HG02884 (cell line): Measurements from ENCODE around the gene C3orf70.

Source experiments
- ATAC-seq: cut with Tn5 transposase; IDR thresholded peaks from one replicate; pipeline ENCODE4 v1.9.1; 2021; ENCODE audit warnings: mild to moderate bottlenecking, moderate library complexity; ENCODE audit not compliant: unreplicated experiment

C3orf70 gene

DNA sequence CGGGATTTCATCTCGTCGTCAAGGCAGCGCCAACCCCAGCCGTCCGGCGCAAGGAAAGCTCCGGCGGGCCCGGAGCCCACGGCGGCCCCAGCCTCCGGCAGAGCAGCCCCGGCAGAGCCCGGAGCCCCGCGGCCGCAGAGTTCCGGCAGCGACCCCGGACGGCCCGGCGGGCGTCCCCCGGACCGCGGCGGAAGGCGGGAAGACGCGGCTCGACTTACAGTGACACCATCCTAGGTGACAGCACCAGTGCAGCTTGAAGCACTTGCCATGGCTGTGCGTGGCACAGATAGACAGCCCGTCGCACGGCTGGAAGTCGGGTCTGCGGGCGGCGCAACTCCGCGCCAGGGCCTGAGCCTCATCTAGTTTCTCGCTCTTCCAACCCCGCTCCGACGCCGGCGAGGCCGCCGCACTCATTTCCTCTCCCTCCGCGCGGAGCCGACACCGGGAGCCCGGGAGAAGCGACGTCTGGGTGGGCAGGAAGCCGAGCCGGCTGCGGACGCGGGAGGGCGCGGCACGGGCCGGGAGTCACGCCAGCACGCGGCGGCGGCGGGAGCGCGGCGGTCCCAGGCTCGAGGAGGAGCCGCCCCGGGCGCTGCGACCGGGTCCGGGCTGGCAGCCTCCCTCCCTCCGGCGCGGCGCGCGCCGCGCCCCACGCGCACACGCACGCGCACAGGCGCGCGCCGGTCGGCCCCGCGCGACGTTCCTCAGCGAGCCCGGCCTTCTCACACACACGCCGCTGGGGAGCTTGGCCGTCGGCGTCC lies at the start of gene C3orf70:
Gene C3orf70, minus strand, starts transcription at position 651 of the 761 bp plus-strand sequence. Its CDS starts 237 bp downstream, at position 414.
- no peak for ATAC-seq

DNA sequence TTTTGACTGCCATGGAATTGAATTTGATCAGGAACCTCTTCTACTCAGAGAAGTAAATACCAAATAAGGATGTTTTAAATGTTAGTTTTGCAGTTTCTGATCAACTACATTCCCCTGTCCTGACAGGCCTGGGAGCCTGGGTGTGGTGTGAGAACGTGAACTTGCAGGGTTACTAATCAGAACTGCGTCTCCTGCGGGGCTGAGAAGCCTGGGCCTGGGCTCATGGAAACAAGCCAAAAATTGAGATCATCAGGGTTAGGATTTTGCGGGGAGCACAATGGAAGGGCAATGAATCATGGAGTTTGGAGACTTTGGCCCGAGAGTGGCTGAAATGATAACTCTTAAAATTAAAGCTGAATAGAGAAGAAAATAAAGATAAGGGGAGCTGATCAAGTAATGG lies 47.8 kb upstream of the C3orf70 start:
- no peak for ATAC-seq

- ATAC-seq, result no peak
Observed at GRCh38 chr3:185199671-185200070, 46.8 kb upstream of the C3orf70 start.

GRCh38 chr3:185199206-185199605 lies 46.3 kb upstream of the C3orf70 start:
- ATAC-seq, result no peak

- no peak for ATAC-seq
Observed at GRCh38 chr3:185197068-185197467, 44.2 kb upstream of the C3orf70 start.

GRCh38 chr3:185195652-185196051 lies 42.8 kb upstream of the C3orf70 start:
- ATAC-seq, result no peak

DNA sequence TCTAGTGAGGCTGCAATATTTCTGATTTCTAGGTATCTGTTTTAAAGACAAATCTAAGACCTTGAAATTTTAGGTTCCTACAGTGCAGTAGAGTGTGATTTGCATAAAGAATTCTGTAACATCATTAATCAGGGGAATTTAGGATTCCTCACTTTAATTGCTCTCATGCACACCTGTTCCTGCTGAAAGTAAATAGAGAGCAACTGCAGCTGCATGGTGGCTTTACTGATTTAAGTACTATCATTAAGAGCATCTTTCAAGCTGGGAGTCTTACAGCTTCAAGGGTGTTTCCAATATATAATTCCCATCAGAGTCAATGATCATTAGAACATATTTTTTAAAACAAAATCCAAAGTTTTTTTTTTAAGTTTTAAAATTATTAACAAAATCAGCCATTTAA lies 36.0 kb upstream of the C3orf70 start:
- no peak for ATAC-seq

- ATAC-seq, result no peak
Observed at GRCh38 chr3:185187391-185187790, 34.5 kb upstream of the C3orf70 start.

- ATAC-seq, result no peak
Observed at GRCh38 chr3:185176750-185177359, 24.0 kb upstream of the C3orf70 start.

- no peak for ATAC-seq
Observed at GRCh38 chr3:185175370-185175987, 22.6 kb upstream of the C3orf70 start.

DNA sequence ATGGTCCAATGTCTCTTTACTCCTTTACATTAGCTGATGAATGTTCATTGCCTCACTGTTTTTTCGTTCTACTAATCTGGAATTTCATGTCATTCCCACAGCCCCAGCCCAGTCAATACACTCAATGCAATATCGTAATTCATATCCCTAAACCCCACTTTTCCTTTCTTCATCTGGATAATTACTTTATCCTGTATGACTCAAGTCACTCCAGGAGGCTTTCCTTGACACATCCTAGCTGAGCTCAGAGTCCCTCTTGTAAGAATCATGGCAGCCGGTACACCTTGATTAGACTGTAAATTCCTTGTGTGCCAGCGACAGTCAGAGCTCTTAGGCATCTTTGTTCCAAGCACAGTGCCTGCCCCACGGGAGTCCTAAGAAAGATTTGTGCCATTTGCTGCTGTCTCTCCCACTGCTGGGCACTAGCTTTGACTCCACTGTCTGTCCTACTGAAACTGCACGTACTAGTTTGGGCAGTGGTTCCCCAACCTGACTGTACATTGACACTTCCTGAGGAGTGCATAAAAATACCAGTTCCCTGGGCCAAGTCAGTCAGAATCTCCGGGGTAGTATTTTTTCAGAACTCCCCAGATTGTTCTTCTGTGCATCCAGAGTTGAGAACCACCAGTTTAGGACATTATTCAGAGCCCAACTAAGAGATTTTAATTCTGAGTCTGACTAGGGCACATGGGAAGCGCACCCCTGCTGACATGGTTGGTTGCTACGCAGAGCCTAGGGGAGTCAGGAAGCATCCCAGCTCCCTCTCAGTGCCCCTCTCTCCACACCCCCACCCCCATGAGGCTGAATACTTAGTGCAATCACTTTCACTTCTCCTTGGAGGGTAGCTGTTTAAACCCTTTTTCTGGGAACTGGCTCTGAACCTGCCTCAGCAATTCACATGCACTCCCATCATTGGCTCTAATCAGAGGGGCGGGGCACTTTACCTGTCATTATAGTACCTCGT lies 19.5 kb upstream of the C3orf70 start:
- ATAC-seq, result no peak

DNA sequence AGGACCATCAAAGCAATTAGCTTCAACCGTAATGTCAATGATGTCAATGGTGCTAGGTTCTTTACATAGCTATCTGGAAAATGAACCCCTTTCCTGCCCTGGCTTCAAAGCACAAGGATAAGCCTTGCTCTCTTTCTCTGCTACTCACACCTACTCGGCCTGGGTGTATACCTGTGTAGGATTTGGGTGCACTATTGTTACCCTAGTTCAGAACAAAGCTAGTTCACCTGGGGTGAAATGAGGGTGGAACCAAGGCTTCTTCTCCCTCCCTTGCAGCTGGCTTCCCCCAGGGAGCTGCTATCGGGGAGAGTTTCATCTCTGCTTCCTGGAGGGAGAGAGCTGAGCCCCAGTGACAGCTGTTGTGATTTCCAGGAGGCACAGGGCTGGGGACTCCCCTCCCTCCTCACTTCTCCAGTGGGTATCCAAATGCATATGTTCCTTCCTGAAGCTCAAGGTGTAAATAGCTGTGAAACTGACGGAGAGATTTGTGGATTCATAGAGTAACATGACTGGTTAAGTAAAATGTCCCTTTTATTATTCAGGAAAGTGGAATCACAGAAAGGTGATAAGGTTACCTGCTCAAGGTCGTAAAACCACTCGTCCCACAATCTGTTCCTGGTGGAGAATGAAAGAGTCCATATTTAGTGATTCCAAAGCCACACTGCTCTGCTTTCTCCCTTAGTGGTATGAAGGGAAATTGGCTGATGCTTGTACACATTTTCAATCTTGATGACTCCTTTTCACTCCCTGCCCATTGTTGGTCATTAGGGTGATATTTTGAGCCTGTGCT lies 11.8 kb upstream of the C3orf70 start:
- no peak for ATAC-seq

DNA sequence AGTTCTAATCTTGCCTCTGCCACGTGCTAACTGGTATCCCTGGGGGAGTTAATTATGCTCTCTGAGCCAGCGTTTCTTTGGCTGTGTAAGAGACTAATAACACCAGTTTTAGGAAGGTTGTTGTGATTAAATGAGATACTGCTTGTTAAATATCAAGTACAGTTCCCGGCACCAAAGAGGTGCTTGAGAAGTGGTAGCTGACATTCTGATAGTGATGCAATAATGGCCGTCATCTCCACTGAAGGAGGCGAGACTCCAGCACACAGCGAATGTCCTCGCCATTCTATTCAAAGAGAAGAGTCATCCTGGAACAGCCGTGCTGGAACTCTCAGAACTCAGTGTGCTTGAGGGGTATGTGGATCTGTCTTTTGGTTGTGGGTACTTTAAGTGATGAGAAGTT lies 9.8 kb upstream of the C3orf70 start:
- no peak for ATAC-seq

- ATAC-seq, result no peak
Observed at GRCh38 chr3:185161761-185162160, 8.9 kb upstream of the C3orf70 start.

GRCh38 chr3:185157347-185157746 lies 4.5 kb upstream of the C3orf70 start:
- ATAC-seq, result no peak

GRCh38 chr3:185155678-185156077 lies 2.8 kb upstream of the C3orf70 start:
- no peak for ATAC-seq

GRCh38 chr3:185153861-185154629 lies 1.2 kb upstream of the C3orf70 start:
- ATAC-seq, result no peak

- ATAC-seq, result no peak
Observed at GRCh38 chr3:185153171-185153771, 411 bp upstream of the C3orf70 start.

DNA sequence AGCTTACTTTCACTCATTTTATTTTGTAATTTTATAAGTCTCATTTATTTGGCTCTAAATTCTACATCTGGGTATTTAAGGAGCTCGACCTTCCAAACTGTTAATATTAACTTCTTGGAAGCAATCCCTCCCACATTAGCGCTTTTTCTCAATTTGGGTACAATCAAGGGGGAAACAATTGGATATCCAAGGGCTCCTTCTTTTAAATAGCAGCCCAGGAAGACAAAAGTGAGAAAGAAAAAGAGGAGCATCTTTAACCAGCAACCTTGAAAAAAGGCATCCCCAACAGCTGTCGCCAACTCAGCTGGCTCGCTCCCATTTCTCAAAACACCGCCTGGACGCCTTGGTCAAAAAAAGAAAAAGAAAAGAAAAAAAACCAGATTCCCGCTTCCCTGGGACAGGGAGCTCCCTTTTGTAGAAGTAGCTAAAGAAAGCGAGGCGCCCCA lies 873 bp downstream of the C3orf70 start:
- no peak for ATAC-seq
